Endothelial cell of umbilical vein (primary cell): Measurements from ENCODE around the gene ST6GAL1.

Experiments used
- CTCF ChIP-seq, 2 donors: IDR thresholded peaks; 1 replicate in 1 of 2; 2 replicates in 1 of 2; pipeline ENCODE4 v1.5.1; 2011; ENCODE audit warnings: low read length in 2 of 2, mild to moderate bottlenecking in 2 of 2, moderate library complexity in 2 of 2, control low read depth in 1 of 2, inconsistent platforms in 1 of 2, low read depth in 1 of 2; ENCODE audit not compliant: insufficient read depth in 1 of 2; ENCODE audit errors: extremely low read depth in 1 of 2
- EZH2 ChIP-seq: IDR thresholded peaks from 2 replicates; pipeline ENCODE4 v1.6.1; 2012; ENCODE audit warnings: borderline replicate concordance, low read depth, mild to moderate bottlenecking, moderate library complexity, low read length, inconsistent platforms; ENCODE audit not compliant: severe bottlenecking
- GATA2 ChIP-seq: IDR thresholded peaks from 2 replicates; pipeline ENCODE4 v1.7.0; 2011; ENCODE audit warnings: low read depth, mild to moderate bottlenecking, moderate library complexity, mixed read lengths, low read length; ENCODE audit not compliant: insufficient read length, insufficient read depth
- JUN ChIP-seq: IDR thresholded peaks from 2 replicates; pipeline ENCODE4 v1.6.1; 2011; ENCODE audit warnings: borderline replicate concordance, low read depth; ENCODE audit not compliant: insufficient read length, insufficient read depth
- MAX ChIP-seq: IDR thresholded peaks from 2 replicates; pipeline ENCODE4 v1.6.1; 2011; ENCODE audit not compliant: insufficient read depth, insufficient read length
- MYC ChIP-seq: IDR thresholded peaks from one replicate; pipeline ENCODE4 v1.6.1; 2011; ENCODE audit warnings: mild to moderate bottlenecking, low read depth, low read length
- POLR2A ChIP-seq: IDR thresholded peaks from 2 replicates; pipeline ENCODE4 v1.6.1; 2012; ENCODE audit warnings: low read depth, mild to moderate bottlenecking, control low read depth, low read length
- POLR2AphosphoS5 ChIP-seq: IDR thresholded peaks from 2 replicates; pipeline ENCODE4 v1.6.1; 2012; ENCODE audit warnings: low read depth, mild to moderate bottlenecking, control low read depth, low read length, moderate library complexity; ENCODE audit not compliant: insufficient read depth

GRCh38 chr3:186896875-186897274 is 33.5 kb upstream of the ST6GAL1 start:
- TF ChIP-seq CTCF (IDR thresholded peaks at IDR 0.05; ENCODE audit: extremely low read depth in 1 of 2, insufficient read depth in 1 of 2, low read depth in 1 of 2, low read length in 2 of 2) (no peak), POLR2A (no peak), EZH2 (no peak), MYC (no peak), MAX (no peak), POLR2AphosphoS5 (no peak), JUN (no peak), GATA2 (no peak)
